ENCODE measurements around the gene PHC2.

DNA sequence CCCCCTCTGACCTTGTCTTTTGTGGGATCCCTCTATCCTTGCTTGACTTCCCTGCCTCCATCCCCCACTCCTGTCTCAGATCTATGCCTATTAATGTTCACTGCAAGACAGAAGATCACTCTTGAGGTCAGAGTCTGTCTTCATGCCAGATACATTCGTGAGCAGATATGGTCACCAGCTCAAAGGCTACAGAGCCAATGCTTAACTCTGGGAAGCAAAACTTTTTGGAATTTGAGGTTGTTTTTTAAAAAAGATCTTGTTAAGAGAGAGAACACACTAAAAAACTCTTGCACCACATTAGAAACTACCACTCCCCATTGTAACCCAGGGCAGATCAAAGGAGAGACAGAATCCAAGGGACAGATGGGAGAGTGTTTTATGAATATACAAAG, 92.9 kb downstream of the PHC2 start:
- TF ChIP-seq, protein P1, sequence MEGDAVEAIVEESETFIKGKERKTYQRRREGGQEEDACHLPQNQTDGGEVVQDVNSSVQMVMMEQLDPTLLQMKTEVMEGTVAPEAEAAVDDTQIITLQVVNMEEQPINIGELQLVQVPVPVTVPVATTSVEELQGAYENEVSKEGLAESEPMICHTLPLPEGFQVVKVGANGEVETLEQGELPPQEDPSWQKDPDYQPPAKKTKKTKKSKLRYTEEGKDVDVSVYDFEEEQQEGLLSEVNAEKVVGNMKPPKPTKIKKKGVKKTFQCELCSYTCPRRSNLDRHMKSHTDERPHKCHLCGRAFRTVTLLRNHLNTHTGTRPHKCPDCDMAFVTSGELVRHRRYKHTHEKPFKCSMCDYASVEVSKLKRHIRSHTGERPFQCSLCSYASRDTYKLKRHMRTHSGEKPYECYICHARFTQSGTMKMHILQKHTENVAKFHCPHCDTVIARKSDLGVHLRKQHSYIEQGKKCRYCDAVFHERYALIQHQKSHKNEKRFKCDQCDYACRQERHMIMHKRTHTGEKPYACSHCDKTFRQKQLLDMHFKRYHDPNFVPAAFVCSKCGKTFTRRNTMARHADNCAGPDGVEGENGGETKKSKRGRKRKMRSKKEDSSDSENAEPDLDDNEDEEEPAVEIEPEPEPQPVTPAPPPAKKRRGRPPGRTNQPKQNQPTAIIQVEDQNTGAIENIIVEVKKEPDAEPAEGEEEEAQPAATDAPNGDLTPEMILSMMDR (IDR thresholded peaks at IDR 0.05), result no peak
- TF ChIP-seq POLR2A (IDR thresholded peaks at IDR 0.05), result no peak

All from lower leg skin (tissue), 3 donors.